Activated B cell treated with CpG ODN at 0.5 μM for 24 hours (primary cell): ENCODE measurements around the gene STIMATE. TPM values are rescaled to one million over a fixed set of nuclear protein-coding genes. Genes with fewer than 3 reads are reported as not detected.

ENCODE experiments used
- ATAC-seq: fragments of 200-7000 bp; cut with Tn5 transposase; one replicate; pipeline ENCODE4 v1.10.0; 2021; ENCODE audit warnings: low read depth, mild to moderate bottlenecking, moderate library complexity
- CTCF ChIA-PET: fragments of 350-600 bp; sonication (Branson Sonifier 250); formaldehyde crosslinking; loops from one replicate; lab custom pipeline; 2021; ENCODE audit warnings: antibody characterized with exemption; lab: Charles Lee
- POLR2A ChIA-PET: fragments of 350-600 bp; sonication (Branson Sonifier 250); formaldehyde crosslinking; loops from one replicate; lab custom pipeline; 2021; ENCODE audit warnings: antibody characterized with exemption; lab: Charles Lee
- DNase-seq: peaks from one replicate; pipeline ENCODE4 v3.0.0; 2022
- H3K27ac Mint-ChIP-seq: one replicate; pipeline ENCODE4 v1.8.0; 2020; ENCODE audit warnings: mixed read lengths
- H3K27me3 Mint-ChIP-seq: one replicate; pipeline ENCODE4 v1.8.0; 2021; ENCODE audit warnings: mixed read lengths
- H3K36me3 Mint-ChIP-seq: one replicate; pipeline ENCODE4 v1.8.0; 2021; ENCODE audit warnings: low read depth, mixed read lengths
- H3K4me1 Mint-ChIP-seq: one replicate; pipeline ENCODE4 v1.8.0; 2021; ENCODE audit warnings: mixed read lengths
- H3K4me3 Mint-ChIP-seq: one replicate; pipeline ENCODE4 v1.8.0; 2020; ENCODE audit warnings: mild to moderate bottlenecking, mixed read lengths
- H3K9me3 Mint-ChIP-seq: one replicate; pipeline ENCODE4 v1.8.0; 2020; ENCODE audit warnings: mixed read lengths
- intact Hi-C: fragments of 100-400 bp; cut with micrococcal nuclease; formaldehyde crosslinking; loops from one replicate; pipeline ENCODE4 v1.15.1; 2024
- total RNA-seq: library from RNA; stranded (reverse); gene quantifications from 2 replicates; pipeline ENCODE4 v1.2.3, GENCODE V29; 2022
- TF ChIP-seq, protein P1 (sequence below): fragments of 200-600 bp; IDR thresholded peaks from one replicate; pipeline ENCODE4 v1.8.0; 2022; ENCODE audit warnings: antibody characterized with exemption, mild to moderate bottlenecking

The STIMATE gene
- total RNA-seq, 1 donor from 2014 or later, result 25.8 TPM

DNA sequence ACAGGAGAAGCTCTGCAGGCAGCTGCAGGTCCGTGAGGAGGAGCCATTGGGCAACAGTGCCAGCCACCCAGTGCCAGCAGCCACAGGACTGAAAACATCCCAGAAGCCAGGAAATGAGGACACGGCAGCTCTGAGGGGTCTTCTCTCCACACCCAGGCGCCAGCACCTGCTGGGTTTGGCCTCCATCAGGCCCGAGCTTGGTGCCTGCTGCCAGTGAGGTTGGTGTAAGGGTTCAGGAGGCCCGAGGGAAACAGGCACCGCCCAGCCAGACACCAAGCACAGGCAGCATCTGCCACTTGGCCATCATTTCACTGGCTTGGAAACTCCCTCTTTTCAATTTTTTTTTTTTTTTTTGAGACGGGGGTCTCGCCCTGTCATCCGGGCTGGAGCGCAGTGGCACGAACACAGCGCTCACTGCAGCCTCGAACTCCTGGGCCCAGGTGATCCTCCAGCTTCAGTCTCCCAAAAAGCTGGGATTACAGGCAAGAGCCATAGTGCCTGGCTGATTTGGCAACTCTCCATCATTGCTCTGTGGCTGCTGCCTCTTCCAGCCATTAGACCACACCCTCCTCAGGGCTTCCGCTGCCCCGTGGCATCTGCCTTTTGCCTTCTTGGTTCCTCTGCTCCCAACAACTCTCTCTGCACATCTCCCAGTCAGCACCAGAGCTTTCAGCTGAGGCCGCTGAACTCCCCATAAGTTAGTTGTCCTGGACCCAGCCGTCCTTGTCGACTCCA, 104.2 kb downstream of the STIMATE start:
- no peak for ATAC-seq

DNA sequence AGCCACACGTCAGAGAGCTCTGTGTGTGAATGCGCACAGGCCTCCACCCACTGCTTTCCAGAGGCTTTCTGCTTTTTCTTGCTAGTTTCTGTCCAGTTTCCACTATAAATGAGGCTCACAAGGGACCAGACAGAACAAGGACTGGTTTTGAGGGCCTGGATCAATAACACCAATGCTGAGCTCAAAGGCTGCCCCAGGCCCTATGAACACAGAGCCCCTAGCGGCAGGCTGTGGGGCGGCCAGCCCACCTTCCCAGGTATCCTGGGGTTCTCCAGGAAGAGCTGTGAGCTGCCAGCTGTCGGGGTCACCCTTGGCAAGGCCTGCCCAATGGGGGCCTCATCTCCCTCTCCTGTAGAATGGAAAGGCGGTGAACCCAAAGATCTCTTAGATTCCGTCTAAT, 104.9 kb downstream of the STIMATE start:
- no peaks in the 10 kb centered on the region for H3K9me3 Mint-ChIP-seq
- no peaks in the 10 kb centered on the region for H3K36me3 Mint-ChIP-seq
- ATAC-seq, result no peak
- CTCF ChIA-PET, result no interaction called here
- POLR2A ChIA-PET, result no interaction called here
- DNase-seq, result no peak
- H3K27ac Mint-ChIP-seq, result no peak overlapping the region
- TF ChIP-seq, protein P1, sequence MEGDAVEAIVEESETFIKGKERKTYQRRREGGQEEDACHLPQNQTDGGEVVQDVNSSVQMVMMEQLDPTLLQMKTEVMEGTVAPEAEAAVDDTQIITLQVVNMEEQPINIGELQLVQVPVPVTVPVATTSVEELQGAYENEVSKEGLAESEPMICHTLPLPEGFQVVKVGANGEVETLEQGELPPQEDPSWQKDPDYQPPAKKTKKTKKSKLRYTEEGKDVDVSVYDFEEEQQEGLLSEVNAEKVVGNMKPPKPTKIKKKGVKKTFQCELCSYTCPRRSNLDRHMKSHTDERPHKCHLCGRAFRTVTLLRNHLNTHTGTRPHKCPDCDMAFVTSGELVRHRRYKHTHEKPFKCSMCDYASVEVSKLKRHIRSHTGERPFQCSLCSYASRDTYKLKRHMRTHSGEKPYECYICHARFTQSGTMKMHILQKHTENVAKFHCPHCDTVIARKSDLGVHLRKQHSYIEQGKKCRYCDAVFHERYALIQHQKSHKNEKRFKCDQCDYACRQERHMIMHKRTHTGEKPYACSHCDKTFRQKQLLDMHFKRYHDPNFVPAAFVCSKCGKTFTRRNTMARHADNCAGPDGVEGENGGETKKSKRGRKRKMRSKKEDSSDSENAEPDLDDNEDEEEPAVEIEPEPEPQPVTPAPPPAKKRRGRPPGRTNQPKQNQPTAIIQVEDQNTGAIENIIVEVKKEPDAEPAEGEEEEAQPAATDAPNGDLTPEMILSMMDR, result no peak
- no peaks in the 10 kb centered on the region for H3K27me3 Mint-ChIP-seq
- no peak overlapping the region for H3K4me3 Mint-ChIP-seq
- H3K4me1 Mint-ChIP-seq, result no peaks in the 10 kb centered on the region
- intact Hi-C loops, result no loop called here

More for the DNA sequence above, 104.2 kb downstream of the STIMATE start:
- H3K36me3 Mint-ChIP-seq, result no peaks in the 10 kb centered on the region
- intact Hi-C loops, result no loop called here
- ChIA-PET POLR2A (no interaction called here), CTCF (no interaction called here)
- no peaks in the 10 kb centered on the region for H3K27me3 Mint-ChIP-seq
- H3K27ac Mint-ChIP-seq, result no peak overlapping the region
- no peaks in the 10 kb centered on the region for H3K9me3 Mint-ChIP-seq
- H3K4me1 Mint-ChIP-seq, result no peaks in the 10 kb centered on the region
- TF ChIP-seq, protein P1, result no peak
- DNase-seq, result no peak
- no peak overlapping the region for H3K4me3 Mint-ChIP-seq

DNA sequence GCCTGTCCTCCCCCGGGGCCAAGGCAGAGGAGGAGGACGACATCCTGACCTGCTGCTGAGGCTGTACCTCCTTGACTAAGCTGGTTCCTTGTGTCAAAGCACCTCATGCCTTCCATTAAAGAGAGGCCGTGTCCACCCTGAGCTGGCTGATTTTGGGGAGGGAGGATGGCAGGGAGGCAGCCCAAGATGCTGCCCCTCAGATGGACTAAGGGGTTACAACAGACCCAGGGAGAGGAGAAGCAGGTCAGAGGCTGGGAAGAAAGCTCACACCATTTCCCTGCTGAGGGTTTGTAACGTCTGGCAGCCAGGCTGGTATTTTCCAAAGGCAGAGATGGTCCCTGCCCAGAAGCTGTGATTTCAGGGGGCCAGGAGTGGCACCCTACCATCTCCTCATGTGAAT, 105.4 kb downstream of the STIMATE start:
- CTCF ChIA-PET, result no interaction called here
- Mint-ChIP-seq H3K4me1 (no peaks in the 10 kb centered on the region), H3K9me3 (no peaks in the 10 kb centered on the region), H3K36me3 (no peaks in the 10 kb centered on the region), H3K27ac (no peak overlapping the region), H3K4me3 (no peak overlapping the region), H3K27me3 (no peaks in the 10 kb centered on the region)
- ATAC-seq (no peak), DNase-seq (no peak)
- intact Hi-C loops, result no loop called here
- TF ChIP-seq, protein P1, result no peak
- POLR2A ChIA-PET, result no interaction called here

DNA sequence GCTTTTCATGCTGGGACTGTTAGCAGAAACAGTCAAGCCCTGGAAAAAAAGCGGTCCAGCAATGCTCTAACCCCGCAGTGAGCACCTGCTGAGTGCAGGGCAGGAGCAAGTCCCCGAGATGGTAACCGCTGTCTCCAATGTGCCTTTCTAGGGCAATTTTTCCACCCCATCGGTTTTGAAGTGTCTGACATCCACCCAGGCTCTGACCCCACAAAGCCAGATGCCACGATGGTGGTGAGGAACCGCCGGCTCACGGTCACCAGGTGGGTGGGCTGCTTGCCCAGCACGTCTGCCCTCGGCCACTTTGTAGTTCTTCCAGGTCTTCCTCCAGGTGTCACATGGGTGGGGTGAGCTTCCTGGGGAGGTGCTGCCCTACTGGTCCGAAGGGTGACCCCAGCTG, 106.0 kb downstream of the STIMATE start:
- no peaks in the 10 kb centered on the region for H3K27me3 Mint-ChIP-seq
- no peak overlapping the region for H3K4me3 Mint-ChIP-seq
- TF ChIP-seq, protein P1, result no peak
- DNase-seq (no peak), ATAC-seq (no peak)
- CTCF ChIA-PET, result no interaction called here
- POLR2A ChIA-PET, result no interaction called here
- no peak overlapping the region for H3K27ac Mint-ChIP-seq
- H3K4me1 Mint-ChIP-seq, result no peaks in the 10 kb centered on the region
- H3K36me3 Mint-ChIP-seq, result no peaks in the 10 kb centered on the region
- intact Hi-C loops, result no loop called here
- H3K9me3 Mint-ChIP-seq, result no peaks in the 10 kb centered on the region

DNA sequence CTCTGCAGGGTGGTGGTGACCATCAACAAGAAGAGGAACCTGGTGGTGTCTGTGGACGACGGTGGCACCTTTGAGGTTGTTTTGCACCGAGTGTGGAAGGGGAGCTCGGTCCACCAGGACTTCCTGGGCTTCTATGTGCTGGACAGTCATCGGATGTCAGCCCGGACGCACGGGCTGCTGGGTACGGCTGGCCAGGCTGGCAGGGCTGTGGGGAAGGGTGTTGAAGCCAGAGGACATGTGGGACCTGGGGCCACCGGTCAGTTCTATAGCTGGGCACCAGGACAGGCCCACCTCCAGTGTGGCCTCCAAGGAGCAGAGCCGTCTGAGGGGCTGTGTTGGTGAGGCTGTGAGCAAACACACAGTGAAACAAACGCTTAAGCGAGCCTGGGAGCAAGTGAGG, 106.6 kb downstream of the STIMATE start:
- DNase-seq (no peak), ATAC-seq (no peak)
- ChIA-PET CTCF (no interaction called here), POLR2A (no interaction called here)
- H3K36me3 Mint-ChIP-seq, result no peaks in the 10 kb centered on the region
- no peaks in the 10 kb centered on the region for H3K4me1 Mint-ChIP-seq
- TF ChIP-seq, protein P1, result no peak
- intact Hi-C loops, result no loop called here
- H3K4me3 Mint-ChIP-seq, result no peak overlapping the region
- H3K9me3 Mint-ChIP-seq, result no peaks in the 10 kb centered on the region
- no peaks in the 10 kb centered on the region for H3K27me3 Mint-ChIP-seq
- H3K27ac Mint-ChIP-seq, result no peak overlapping the region
